ENCODE data around the gene MGST3. TPM values are rescaled to one million over a fixed set of nuclear protein-coding genes. Genes with fewer than 3 reads are reported as not detected.

MGST3 gene
- total RNA-seq, 4 donors from 2014 or later, result 106 to 175 (median 157) TPM

DNA sequence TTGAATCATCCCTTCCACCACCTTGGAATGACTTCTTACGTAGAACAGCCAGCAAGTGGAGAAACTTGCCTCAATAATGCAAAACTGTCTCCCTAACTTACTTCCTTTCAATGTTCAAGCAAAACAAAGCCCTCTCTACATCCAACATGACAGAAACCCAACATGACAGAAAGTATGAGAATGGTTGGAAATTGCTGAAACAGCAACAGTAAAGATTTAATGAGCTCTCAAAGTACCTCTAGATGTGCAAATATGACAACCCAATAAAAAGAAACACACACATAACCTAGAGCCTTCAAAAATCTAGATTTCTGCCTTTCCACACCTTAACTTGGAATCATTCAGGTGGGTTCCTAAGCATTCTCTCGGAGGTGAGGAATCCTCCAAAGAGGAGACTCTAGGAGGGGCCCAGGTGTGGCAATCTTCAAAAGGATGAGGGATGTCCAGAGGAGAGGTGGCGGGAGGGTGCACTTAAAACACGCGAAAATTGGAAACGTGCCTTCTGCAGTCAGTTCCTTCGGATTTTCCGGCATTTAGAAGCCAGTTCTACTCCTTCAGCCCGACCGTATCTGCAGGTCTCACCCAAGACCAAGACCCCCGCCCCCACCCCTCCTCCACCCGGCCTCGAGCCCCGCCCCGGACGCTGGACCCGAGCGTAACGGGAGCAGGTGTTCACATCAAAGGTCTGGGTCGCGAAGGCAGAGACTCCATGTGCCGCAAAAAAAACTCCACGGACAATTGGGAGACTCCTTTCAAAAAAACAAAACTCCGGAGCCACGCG, 996 bp upstream of the MGST3 start:
- Histone ChIP-seq H3K27ac (peak overlapping the region; percentile 70 to 94 (median 91)), H3K4me1 (peaks cover 0 to 40% (median 21%) of the 10 kb centered on the region in 4 donors), H3K27me3 (no peaks in the 10 kb centered on the region), H3K9me3 (no peaks in the 10 kb centered on the region), H3K36me3 (no peaks in the 10 kb centered on the region), H3K4me3 (peak overlapping the region; percentile 69 to 85 (median 79))
- 6 to 10% methylated on average over 25 to 26 of the region's 26 CpGs for WGBS, 2 donors
- DNase-seq (ENCODE audit: low spot score in 2 of 2), result no peak
- TF ChIP-seq POLR2A (IDR thresholded peaks at IDR 0.05), result no peak
- TF ChIP-seq EP300 (IDR thresholded peaks at IDR 0.05), result no peak
- TF ChIP-seq, protein P1, sequence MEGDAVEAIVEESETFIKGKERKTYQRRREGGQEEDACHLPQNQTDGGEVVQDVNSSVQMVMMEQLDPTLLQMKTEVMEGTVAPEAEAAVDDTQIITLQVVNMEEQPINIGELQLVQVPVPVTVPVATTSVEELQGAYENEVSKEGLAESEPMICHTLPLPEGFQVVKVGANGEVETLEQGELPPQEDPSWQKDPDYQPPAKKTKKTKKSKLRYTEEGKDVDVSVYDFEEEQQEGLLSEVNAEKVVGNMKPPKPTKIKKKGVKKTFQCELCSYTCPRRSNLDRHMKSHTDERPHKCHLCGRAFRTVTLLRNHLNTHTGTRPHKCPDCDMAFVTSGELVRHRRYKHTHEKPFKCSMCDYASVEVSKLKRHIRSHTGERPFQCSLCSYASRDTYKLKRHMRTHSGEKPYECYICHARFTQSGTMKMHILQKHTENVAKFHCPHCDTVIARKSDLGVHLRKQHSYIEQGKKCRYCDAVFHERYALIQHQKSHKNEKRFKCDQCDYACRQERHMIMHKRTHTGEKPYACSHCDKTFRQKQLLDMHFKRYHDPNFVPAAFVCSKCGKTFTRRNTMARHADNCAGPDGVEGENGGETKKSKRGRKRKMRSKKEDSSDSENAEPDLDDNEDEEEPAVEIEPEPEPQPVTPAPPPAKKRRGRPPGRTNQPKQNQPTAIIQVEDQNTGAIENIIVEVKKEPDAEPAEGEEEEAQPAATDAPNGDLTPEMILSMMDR (IDR thresholded peaks at IDR 0.05), result no peak

DNA sequence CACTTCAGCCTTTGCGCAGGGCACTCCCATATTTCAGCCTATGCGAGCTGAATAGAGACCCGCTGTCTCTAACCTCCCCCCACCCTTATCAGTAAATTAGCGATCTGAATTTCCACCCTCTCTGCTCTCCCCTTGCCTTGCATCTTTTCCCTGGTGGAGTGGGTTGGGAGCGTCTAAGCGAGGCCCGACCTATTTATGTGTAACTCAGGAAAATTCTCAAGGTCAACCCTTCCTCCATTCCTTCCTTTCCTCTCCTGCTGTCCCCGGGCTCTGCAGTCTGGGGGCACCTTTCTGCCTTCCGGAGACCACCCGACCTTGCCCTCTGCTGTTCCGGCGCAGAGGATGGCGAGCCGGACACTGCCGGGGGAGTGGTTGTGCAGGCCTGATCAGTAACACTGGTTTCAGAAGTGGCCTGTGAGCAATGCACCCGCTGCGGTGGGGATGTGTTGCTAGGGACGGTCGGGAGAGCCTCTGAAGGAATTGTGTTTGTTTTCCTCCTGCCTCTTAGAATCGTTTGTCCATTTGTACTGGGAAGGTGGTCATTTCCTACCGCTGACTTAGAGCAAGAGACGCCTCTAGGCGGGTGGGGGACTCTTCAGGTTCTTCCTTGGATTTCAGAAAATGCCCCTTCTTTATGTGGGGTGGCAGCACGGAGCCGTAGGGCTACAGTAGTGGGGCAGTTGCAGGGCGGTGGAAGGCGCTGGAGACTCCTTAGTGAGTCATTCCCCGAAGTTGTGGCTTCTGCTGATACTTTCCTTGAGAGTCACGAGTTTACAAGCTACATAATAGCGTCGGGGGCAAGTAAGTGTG, 513 bp downstream of the MGST3 start:
- Histone ChIP-seq H3K27me3 (no peaks in the 10 kb centered on the region), H3K36me3 (no peaks in the 10 kb centered on the region), H3K9me3 (no peaks in the 10 kb centered on the region), H3K27ac (peak overlapping the region; percentile 70 to 94 (median 91)), H3K4me3 (peak overlapping the region; percentile 69 to 85 (median 79)), H3K4me1 (peaks cover 0 to 55% (median 31%) of the 10 kb centered on the region in 4 donors)
- TF ChIP-seq, protein P1 (IDR thresholded peaks at IDR 0.05), result no peak
- TF ChIP-seq EP300 (IDR thresholded peaks at IDR 0.05), result no peak
- no peak for TF ChIP-seq POLR2A (IDR thresholded peaks at IDR 0.05)
- peak; percentile 39 to 54 for DNase-seq (ENCODE audit: low spot score in 2 of 2)
- WGBS, 2 donors, result 0 to 1% methylated on average over 31 of the region's 31 CpGs

DNA sequence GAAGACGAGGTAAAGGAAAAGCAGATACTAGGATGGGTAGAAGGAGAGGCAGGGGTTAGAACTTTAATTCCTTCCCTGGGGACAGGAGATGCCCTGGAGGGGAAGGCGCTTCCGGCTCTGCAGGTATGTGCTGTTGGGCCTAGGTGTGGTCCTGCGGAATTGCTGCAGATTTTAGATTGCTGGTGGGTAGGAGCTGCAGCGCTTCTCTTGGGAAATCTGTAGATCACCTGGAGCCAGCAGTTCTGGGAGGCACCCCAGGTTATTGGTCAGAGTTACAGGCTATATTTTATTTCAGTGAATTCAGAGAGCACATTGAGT, 1.1 kb downstream of the MGST3 start:
- Histone ChIP-seq H3K27ac (peak overlapping the region; percentile 70 to 94 (median 91)), H3K4me3 (peak overlapping the region; percentile 69 to 85 (median 79)), H3K9me3 (no peaks in the 10 kb centered on the region), H3K4me1 (peaks cover 0 to 61% (median 32%) of the 10 kb centered on the region in 4 donors), H3K27me3 (no peaks in the 10 kb centered on the region), H3K36me3 (no peaks in the 10 kb centered on the region)
- no peak for DNase-seq (ENCODE audit: low spot score in 2 of 2)
- TF ChIP-seq EP300 (IDR thresholded peaks at IDR 0.05) (no peak), POLR2A (IDR thresholded peaks at IDR 0.05) (no peak)
- 22 to 31% methylated on average over 5 of the region's 5 CpGs for WGBS, 2 donors

DNA sequence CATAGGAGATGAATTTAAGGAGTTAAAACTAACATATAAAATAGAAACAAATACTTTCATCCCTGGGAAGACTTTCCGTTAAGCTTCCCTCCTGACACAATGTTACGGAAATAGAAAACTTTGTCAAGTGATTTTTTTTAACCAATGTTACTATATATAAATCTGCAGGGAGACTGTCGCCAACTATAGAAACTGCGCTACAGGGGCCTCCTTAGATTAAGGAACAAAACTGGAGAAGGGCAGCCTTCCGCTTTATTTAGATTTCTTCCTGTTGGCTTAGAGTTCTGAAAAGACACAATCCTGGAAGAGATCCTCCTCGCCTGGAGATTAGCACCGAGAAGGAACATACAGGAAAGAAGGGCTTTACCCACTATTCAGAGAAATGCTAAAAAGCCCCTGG, 1.5 kb downstream of the MGST3 start:
- no peak for DNase-seq (ENCODE audit: low spot score in 2 of 2)
- peak overlapping the region; percentile 69 to 85 (median 79) for H3K4me3 ChIP-seq
- no peaks in the 10 kb centered on the region for H3K9me3 ChIP-seq
- TF ChIP-seq EP300 (IDR thresholded peaks at IDR 0.05) (no peak), POLR2A (IDR thresholded peaks at IDR 0.05) (no peak)
- TF ChIP-seq, protein P1 (IDR thresholded peaks at IDR 0.05), result no peak
- H3K36me3 ChIP-seq, result no peaks in the 10 kb centered on the region
- 34 to 38% methylated on average over 7 of the region's 7 CpGs for WGBS, 2 donors
- peak overlapping the region in 3 of 4 donors; percentile 90 to 94 (median 92) for H3K27ac ChIP-seq
- peaks cover 0 to 65% (median 32%) of the 10 kb centered on the region in 4 donors for H3K4me1 ChIP-seq
- no peaks in the 10 kb centered on the region for H3K27me3 ChIP-seq

DNA sequence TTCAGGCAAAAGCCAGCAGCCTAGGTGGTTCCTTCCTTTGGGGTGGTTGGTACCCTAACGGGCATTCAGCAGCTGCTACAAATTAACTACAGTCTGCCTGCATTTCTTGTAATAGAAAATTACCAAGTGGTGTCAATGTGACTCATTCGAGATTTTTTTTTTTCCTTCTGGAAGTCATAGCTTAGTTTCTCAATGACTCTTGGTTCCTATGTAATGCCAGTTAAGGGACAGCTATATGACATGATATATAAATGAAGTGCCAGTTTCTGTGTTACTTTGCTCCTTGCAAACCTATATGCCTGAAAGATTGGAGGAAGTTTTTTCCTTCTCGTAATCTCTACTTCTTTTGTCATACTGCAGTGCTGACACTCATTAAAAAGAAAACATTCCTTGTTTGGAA, 2.6 kb downstream of the MGST3 start:
- WGBS, 2 donors, result 45 to 49% methylated on average over 3 of the region's 3 CpGs
- no peaks in the 10 kb centered on the region for H3K36me3 ChIP-seq
- no peak overlapping the region for H3K4me3 ChIP-seq
- TF ChIP-seq EP300 (IDR thresholded peaks at IDR 0.05) (no peak), POLR2A (IDR thresholded peaks at IDR 0.05) (no peak)
- TF ChIP-seq, protein P1 (IDR thresholded peaks at IDR 0.05), result no peak
- H3K27me3 ChIP-seq, result no peaks in the 10 kb centered on the region
- peaks cover 0 to 76% (median 32%) of the 10 kb centered on the region in 4 donors for H3K4me1 ChIP-seq
- DNase-seq (ENCODE audit: low spot score in 2 of 2), result no peak
- H3K27ac ChIP-seq, result peak overlapping the region in 1 of 4 donors; percentile 13
- no peaks in the 10 kb centered on the region for H3K9me3 ChIP-seq
